ENCODE measurements around the gene LPO. TPM values are rescaled to one million over a fixed set of nuclear protein-coding genes. Genes with fewer than 3 reads are reported as not detected.

Gene LPO
- total RNA-seq, 1 experiment from 2014 or later: 0.20 TPM

GRCh38 chr17:58263773-58264172 lies 25.4 kb downstream of the LPO start:
- POLR2A ChIA-PET: no interaction called here
- Mint-ChIP-seq H3K9me3 (no peaks in the 10 kb centered on the region), H3K27me3 (ENCODE audit: low read depth) (peaks cover 67% of the 10 kb centered on the region), H3K27ac (no peak overlapping the region), H3K4me3 (no peak overlapping the region), H3K4me1 (no peaks in the 10 kb centered on the region), H3K36me3 (no peaks in the 10 kb centered on the region)
- no peak for DNase-seq (ENCODE audit: low spot score)
- CTCF ChIA-PET: interaction anchor here (1.5 kb wide), 2 partner anchors 9 to 64 kb away, joined by 4 to 6 read pairs; no protein-coding TSS in a partner anchor
- no peak for ATAC-seq
- no peak for TF ChIP-seq NFYB (CRISPR knock-in tag; conservative IDR thresholded peaks at IDR 0.05; ENCODE audit: low read depth)
- no peak for TF ChIP-seq STAT6 (CRISPR knock-in tag; conservative IDR thresholded peaks at IDR 0.05; ENCODE audit: low read depth)
- no peak for TF ChIP-seq E2F4 (CRISPR knock-in tag; IDR thresholded peaks at IDR 0.05; ENCODE audit: borderline replicate concordance, low read depth)
- TF ChIP-seq SOX15 (CRISPR knock-in tag; IDR thresholded peaks at IDR 0.05): no peak
- no peak for TF ChIP-seq FOXP4 (CRISPR knock-in tag; IDR thresholded peaks at IDR 0.05)
- TF ChIP-seq NFATC4 (CRISPR knock-in tag; IDR thresholded peaks at IDR 0.05): no peak
- TF ChIP-seq ZNF281 (CRISPR knock-in tag; IDR thresholded peaks at IDR 0.05): no peak
- no peak for TF ChIP-seq ATF2 (CRISPR knock-in tag; IDR thresholded peaks at IDR 0.05; ENCODE audit: borderline replicate concordance, low read depth)
- no peak for TF ChIP-seq ZNF425 (CRISPR knock-in tag; conservative IDR thresholded peaks at IDR 0.05)
- no peak for TF ChIP-seq ZMAT4 (CRISPR knock-in tag; IDR thresholded peaks at IDR 0.05)
- no peak for TF ChIP-seq ETV6 (CRISPR knock-in tag; IDR thresholded peaks at IDR 0.05)
- TF ChIP-seq TP53 (CRISPR knock-in tag; IDR thresholded peaks at IDR 0.05): no peak
- TF ChIP-seq ZNF671 (CRISPR knock-in tag; IDR thresholded peaks at IDR 0.05): no peak
- no peak for TF ChIP-seq GTF2I (CRISPR knock-in tag; conservative IDR thresholded peaks at IDR 0.05)
- no peak for TF ChIP-seq ZNF512 (CRISPR knock-in tag; IDR thresholded peaks at IDR 0.05; ENCODE audit: borderline replicate concordance)
- no peak for TF ChIP-seq ZNF423 (CRISPR knock-in tag; IDR thresholded peaks at IDR 0.05)
